ENCODE data around the gene NPEPL1.
"Not testable (repeated sequence)": the region's sequence is repeated elsewhere in the genome, so short reads cannot be mapped to it uniquely, and the experiment has no call there.

Gene NPEPL1

GRCh38 chr20:58715801-58716475, 23.3 kb downstream of the NPEPL1 start:
- DNase-seq = no peak

DNA sequence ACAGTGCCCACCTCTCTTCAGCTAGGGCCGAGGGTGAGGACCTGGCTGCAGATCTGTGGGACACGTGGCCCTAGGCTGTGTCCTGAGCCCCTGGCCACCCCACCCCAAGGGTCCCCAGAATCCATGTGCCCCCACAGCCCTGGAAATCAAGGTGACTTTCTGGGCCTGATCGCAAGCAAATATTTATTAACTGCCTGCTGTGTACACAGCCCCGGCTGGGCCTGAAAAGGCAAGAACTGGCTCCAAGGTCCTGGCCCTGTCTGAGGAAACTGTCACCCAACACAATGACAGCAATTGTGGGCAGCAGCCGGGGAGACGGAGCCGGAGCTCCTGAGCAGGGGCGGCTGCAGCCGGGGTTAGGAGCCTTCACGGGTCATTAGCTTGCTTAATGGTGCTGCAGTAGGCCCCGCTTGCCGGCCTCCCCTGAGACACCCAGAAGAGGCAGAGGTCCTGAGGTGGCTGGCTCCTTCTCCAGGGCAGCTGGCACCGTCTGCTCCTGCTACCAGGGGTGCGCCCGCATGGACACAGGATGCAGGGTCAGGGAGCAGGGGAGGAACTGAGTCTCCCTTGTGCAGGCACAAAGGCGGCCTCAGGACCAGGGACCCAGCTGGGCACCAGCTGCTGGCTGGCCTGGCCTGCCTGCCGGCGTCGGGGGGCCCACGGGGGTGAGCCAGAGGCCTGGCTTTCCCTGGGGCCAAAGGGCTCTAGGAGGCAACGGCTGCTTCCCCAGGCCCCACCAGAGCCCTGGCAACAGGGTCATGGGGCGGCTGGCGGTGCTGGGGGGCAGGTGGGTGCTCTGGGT, 24.1 kb downstream of the NPEPL1 start:
- DNase-seq = no peak

DNA sequence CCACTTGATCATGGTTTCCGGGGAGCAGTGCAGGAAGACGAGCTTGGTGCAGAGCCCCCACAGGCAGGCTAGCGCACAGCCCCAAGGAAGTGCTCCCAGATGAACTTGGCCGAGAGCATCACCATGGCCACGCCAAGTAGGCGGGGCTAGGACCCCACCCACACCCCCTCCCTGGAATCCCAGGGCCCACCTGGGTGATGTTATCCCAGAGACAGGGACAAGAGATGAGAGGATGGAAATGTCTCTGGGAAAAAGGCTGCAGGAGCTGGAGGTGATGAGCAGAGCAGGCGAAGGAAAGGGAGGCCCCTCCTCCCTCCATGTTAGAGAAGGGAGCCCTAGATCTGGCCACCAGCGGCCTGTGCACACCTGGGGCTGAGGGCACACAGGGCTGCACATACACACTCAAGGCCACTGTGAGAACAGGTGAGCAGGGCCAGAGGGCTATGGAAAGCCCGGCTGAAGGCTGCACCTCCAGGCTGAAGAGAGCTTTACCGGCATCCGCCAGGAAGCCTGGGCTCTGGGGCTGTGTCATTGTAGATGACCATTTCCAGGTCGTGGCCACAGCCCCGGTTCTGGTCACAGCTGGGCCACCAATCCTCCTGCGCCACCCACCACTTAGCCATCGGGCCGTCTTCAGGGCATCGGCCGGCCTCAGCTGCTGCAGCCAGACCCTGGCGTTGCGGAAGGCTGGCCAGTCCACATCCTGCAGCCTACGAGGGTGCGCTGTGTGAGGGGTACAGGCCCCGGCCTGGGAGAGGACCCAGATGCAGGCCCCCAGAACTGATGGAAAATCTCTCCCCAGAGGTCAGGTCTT, 24.9 kb downstream of the NPEPL1 start:
- no peak for DNase-seq

- DNase-seq = no peak
These were observed 25.5 kb downstream of the NPEPL1 start for GRCh38 chr20:58718121-58718563.

DNA sequence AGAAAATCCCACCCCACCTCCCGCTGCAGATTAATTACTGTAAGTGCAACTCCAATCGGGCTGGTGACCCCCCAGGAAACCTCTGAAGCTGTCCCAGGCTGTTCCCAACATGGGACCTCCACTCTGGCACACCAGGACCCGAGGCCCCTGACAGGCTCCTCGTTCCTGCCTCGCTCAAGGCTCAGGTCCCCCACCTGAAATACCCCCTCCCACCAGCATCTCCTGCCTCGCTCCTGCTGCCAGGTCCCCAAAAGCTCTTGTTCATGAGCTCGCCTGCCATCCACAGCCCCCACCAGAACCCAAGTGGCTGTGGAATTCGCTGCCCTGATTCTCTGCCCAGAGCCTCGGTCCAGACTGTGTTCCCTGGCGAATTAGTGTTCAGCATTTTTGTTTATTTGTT, 26.1 kb downstream of the NPEPL1 start:
- DNase-seq = no peak

- DNase-seq = no peak
These were observed 26.7 kb downstream of the NPEPL1 start for GRCh38 chr20:58719258-58719657.

DNA sequence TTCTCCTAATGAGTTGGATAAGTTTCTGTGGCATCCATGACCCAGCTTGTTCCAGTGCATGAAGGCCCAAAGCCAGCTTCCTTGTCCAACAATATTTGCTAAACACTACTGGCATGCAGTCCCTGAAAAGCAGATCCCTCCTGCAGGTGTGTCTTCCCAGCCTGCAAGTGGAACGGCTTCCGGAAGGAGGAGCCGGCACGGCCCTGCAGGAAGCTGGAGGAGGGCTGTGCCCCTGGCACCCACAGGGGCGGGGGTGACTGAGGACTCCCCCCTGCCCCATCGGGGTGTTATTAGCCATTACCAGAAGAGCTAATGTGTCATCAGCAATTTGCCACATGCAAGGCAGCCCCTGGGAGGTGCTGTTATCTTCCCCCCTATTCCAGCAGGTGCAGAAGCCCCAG, 27.4 kb downstream of the NPEPL1 start:
- no peak for DNase-seq

GRCh38 chr20:58720890-58721289, 28.3 kb downstream of the NPEPL1 start:
- no peak for DNase-seq

DNA sequence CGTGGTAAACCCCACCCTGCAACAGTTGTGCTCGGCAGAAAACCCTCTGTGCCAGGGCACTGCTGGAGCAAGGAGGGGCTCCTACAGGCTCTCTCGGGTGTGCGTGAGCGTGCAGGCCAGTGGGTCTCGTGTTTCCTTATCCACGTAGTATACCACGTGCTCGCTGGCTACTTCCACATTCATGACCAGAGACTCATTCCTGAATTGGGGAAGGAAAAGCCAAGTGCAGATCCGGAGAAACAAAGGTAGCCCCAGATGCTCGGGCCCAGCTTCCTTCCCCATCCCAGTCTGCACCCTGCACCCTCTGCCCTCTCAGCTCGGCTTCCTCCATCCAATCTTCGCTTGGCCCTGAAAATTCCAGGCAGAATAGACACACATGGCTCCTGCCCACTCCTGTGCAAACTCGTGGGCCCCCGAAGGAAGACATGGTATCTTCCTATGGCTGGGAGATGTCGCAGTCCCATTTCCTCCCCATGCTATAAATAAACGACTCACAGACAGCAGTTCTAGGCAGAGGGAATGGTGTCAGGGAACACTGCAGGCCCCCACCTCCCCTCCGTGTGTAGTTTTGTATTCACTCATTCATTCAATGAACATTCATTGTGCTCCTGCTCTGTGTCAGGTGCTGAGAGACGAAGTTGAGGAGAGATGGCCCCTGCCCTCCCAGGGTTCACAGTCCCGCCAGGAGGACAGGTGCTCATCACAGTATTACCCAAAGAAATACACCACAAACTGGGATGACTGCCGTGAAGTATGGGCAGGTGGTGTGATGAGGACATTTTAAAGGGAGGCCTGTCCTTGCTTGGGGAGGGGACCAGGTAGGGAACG, 29.6 kb downstream of the NPEPL1 start:
- no peak for DNase-seq

DNA sequence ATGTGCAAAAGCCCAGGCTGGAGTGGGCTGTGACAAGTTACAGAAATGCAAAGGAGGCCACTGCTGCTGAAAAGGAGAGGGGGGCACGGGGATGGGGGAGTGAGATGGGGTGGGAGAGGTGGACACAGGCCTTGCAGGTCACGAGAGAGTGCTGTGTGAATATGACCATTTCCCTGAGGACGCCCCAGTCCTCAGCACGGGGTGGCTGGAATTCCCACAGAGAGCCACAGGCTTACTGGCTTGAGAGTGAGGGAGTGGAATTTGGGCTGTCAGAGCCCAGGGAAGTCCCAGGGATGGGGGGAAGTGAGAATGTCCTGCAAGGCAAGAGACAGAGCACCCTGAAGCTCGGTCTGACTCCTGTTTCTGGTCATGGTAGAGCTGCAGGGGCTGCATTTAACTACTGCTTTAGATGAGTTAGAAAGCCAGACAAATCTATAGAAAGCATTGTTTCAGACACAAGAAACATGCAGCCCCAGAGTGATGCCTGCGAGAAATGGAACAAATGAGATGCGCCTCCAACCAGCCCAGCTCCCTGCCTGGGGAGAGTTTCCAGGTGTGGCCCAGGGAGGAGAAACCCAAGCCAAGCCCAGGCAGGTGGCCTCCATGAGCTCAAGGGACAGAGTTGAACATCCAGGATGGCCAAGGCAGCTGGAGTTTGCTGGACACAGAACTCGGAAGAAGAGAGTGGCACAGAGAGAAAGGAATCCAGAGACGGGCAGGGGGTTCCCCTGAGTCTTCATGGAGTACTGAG, 30.5 kb downstream of the NPEPL1 start:
- DNase-seq = no peak

- no peak for DNase-seq
These were observed 31.0 kb downstream of the NPEPL1 start for GRCh38 chr20:58723628-58723984.

DNA sequence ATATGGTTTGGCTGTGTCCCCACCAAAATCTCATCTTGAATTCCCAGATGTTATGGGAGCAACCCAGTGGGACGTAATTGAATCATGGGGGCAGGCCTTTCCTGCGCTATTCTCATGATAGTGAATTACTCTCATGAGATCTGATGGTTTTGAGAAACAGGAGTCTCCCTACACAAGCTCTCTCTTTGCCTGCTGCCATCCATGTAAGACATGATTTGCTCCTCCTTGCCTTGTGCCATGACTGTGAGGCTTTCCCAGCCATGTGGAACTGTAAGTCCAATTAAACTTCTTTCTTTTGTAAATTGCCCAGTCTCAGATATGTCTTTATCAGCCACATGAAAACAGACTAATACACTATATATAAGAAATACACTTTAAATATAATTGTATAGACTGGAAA, 33.6 kb downstream of the NPEPL1 start:
- DNase-seq = not testable (repeated sequence)

DNA sequence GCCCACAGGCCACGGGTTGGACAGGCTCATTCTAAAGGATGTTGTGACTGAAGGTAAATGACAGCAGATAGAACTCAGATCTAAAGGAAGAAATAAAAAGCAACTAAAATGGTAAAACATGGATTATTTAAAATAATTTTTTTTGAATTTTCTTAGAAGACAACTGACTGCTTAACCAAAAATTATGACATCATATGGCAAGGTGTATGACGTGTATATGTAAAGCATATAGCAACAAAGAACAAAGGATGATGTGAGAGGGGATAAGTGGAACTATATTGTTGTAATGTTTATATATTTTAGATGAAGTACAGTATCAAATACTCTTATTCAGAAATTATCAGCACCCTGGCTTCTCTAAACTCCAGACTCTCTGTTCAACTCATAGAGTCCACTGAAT, 38.6 kb downstream of the NPEPL1 start:
- no peak for DNase-seq

DNA sequence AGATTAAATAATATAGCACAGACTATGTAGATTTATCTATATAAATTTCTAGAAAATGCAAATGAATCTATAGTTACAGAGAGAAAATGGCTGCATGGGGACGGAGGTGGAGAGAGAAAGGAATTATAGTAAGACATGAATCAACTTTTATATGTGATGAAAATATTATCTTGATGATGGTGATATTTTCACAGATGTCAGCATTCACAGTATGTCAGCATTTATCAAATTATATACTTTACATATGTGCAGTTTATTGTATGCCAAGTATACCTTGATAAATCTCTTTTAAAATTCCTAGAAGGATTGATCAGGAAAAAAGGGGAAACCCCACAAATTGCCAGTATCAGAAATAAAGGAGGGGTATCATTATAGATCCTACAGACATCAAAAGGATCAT, 44.6 kb downstream of the NPEPL1 start:
- no peak for DNase-seq

- DNase-seq = no peak
These were observed 48.0 kb downstream of the NPEPL1 start for GRCh38 chr20:58740356-58741308.

GRCh38 chr20:58741384-58741783, 48.8 kb downstream of the NPEPL1 start:
- no peak for DNase-seq

DNA sequence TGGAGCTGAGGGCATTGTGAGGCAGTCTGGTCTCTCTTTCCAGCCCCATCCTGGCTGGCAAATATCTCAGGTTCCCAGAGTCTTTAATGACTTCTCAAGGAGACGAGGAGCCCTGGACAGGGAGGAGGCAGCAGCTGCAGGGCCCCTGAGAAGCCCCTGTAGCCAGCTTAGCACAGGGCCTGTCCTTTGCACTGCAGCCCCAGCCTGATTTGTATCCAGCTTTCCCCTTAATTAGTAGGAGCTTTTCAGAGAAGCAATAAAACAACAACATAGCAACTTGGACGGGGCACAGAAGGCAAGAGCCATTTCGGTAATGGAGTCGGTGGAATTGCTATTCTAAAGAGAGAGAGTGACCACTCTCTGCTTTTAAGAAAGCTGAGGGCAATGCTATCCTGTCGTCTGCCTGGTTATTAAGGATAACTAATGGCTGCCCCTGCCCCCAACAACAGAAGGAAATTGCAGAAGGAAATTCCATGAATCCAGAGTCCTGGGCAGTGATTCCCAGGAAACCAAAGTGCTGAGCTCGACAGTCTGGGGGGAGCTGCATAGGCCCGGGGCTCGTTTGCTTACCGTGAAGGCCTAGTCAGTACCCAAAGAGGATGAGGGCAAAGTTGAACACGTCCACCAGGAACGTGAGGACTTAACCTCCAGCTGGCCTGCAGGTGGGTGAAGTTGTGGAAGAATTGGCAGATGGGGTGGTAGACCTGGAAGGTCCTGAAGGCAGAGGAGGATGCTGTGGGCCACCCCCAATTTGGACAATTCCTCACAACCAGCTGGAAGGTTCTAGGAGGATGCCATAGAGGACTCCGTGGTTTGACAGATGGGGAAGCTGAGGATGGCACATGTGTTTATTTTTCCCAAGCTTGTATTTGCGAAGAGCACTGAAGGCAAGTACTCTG, 50.3 kb downstream of the NPEPL1 start:
- no peak for DNase-seq

DNA sequence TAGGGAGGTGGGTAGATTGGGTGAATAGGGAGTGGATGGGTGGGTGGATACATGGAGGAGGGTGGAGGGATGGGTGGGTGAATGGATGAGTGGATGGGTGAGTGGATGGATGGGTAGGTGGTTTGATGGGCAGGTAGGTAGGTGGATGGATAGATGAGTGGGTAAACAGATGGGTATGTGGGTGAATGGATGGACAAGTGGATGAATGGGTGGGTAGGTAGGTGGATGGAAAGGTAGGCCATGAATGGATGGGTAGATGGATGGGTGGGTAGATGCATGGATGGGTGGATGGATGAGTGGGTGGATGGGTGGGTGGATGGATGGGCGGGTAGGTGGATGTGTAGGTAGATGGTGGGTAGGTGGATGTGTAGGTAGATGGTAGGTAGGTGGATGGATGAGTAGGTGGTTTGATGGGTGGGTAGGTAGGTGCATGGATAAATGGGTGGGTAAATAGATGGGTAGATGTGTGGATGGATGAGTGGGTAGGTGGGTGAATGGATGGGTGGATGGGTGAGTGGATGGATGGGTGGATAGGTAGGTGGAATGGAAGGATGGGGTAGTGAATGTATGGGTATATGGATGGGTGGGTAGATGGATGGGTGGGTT, 51.4 kb downstream of the NPEPL1 start:
- DNase-seq = no peak

DNA sequence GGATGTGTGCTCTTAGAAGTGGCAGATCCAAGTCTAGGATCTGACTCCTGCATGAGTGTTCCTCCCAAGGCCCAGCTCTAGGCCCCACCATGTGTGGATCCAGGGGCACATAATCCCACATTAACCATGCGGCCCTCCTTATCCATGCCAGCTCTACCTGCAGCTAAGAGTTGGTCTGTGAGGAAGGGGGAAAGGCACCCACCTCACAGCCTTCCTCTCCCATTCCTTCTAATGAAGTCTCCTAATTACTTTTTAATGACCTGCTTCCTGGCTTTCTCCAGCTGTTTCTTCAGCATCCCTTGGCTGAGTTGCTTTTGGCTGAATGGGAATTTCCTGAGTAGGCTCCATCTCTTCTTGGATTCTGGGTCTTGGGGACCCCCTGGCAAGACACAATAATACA, 52.2 kb downstream of the NPEPL1 start:
- DNase-seq = no peak

Data from effector CD4-positive, alpha-beta T cell (primary cell).